Measurements from ENCODE around the gene ANKMY2.
"Not testable (repeated sequence)": the region's sequence is repeated elsewhere in the genome, so short reads cannot be mapped to it uniquely, and the experiment has no call there.

ANKMY2 gene

GRCh38 chr7:16626388-16626787, 19.2 kb downstream of the ANKMY2 start:
- no peak for DNase-seq (ENCODE audit: low spot score)

- DNase-seq (ENCODE audit: low spot score): no peak
These were observed 25.6 kb downstream of the ANKMY2 start for GRCh38 chr7:16619979-16620408.

GRCh38 chr7:16616542-16616941, 29.0 kb downstream of the ANKMY2 start:
- DNase-seq (ENCODE audit: low spot score): no peak

- no peak for DNase-seq (ENCODE audit: low spot score)
These were observed 29.4 kb downstream of the ANKMY2 start for GRCh38 chr7:16616122-16616521.

- DNase-seq (ENCODE audit: low spot score): no peak
These were observed 30.3 kb downstream of the ANKMY2 start for GRCh38 chr7:16615228-16615627.

GRCh38 chr7:16611711-16612110, 33.8 kb downstream of the ANKMY2 start:
- DNase-seq (ENCODE audit: low spot score): no peak

GRCh38 chr7:16609842-16610450, 35.6 kb downstream of the ANKMY2 start:
- no peak for DNase-seq (ENCODE audit: low spot score)

GRCh38 chr7:16606704-16607103, 38.9 kb downstream of the ANKMY2 start:
- no peak for DNase-seq (ENCODE audit: low spot score)

- no peak for DNase-seq (ENCODE audit: low spot score)
These were observed 41.5 kb downstream of the ANKMY2 start for GRCh38 chr7:16604054-16604453.

- no peak for DNase-seq (ENCODE audit: low spot score)
These were observed 41.9 kb downstream of the ANKMY2 start for GRCh38 chr7:16603633-16604032.

- DNase-seq (ENCODE audit: low spot score): no peak
These were observed 45.7 kb downstream of the ANKMY2 start for GRCh38 chr7:16599860-16600259.

GRCh38 chr7:16598015-16598414, 47.5 kb downstream of the ANKMY2 start:
- no peak for DNase-seq (ENCODE audit: low spot score)

GRCh38 chr7:16595596-16595995, 50.0 kb downstream of the ANKMY2 start:
- not testable (repeated sequence) for DNase-seq (ENCODE audit: low spot score)

- DNase-seq (ENCODE audit: low spot score): no peak
These were observed 50.9 kb downstream of the ANKMY2 start for GRCh38 chr7:16594676-16595075.

GRCh38 chr7:16594061-16594460, 51.5 kb downstream of the ANKMY2 start:
- DNase-seq (ENCODE audit: low spot score): peak; percentile 4

GRCh38 chr7:16592395-16592794, 53.2 kb downstream of the ANKMY2 start:
- DNase-seq (ENCODE audit: low spot score): no peak

GRCh38 chr7:16590424-16590823, 55.1 kb downstream of the ANKMY2 start:
- no peak for DNase-seq (ENCODE audit: low spot score)

GRCh38 chr7:16589881-16590280, 55.7 kb downstream of the ANKMY2 start:
- no peak for DNase-seq (ENCODE audit: low spot score)

GRCh38 chr7:16587790-16588189, 57.8 kb downstream of the ANKMY2 start:
- DNase-seq (ENCODE audit: low spot score): no peak

GRCh38 chr7:16587129-16587528, 58.4 kb downstream of the ANKMY2 start:
- DNase-seq (ENCODE audit: low spot score): no peak

- no peak for DNase-seq (ENCODE audit: low spot score)
These were observed 59.3 kb downstream of the ANKMY2 start for GRCh38 chr7:16586081-16586874.

- no peak for DNase-seq (ENCODE audit: low spot score)
These were observed 60.0 kb downstream of the ANKMY2 start for GRCh38 chr7:16585540-16585939.

GRCh38 chr7:16583834-16584233, 61.7 kb downstream of the ANKMY2 start:
- DNase-seq (ENCODE audit: low spot score): no peak

- DNase-seq (ENCODE audit: low spot score): no peak
These were observed 64.3 kb downstream of the ANKMY2 start for GRCh38 chr7:16581286-16581685.

Data from AG08395 (cell line).